ENCODE data around the gene ATRN. TPM values are rescaled to one million over a fixed set of nuclear protein-coding genes. Genes with fewer than 3 reads are reported as not detected.

The ATRN gene
- total and polyA plus RNA-seq, 2 experiments from 2014 or later: 14.7 to 71.1 TPM

- no peaks in the 10 kb centered on the region for H3K27me3 ChIP-seq
- H3K9me3 ChIP-seq (ENCODE audit: low read depth): no peaks in the 10 kb centered on the region
- no peak for DNase-seq (ENCODE audit: low spot score)
- H3K4me3 ChIP-seq: no peak overlapping the region
- no peak overlapping the region for H3K4me2 ChIP-seq
- no peaks in the 10 kb centered on the region for H3K79me2 ChIP-seq
- WGBS (ENCODE audit: low lambda C conversion rate, missing lambda C conversion rate): 97% methylated on average over 14 of the region's 14 CpGs
- H3K4me1 ChIP-seq (ENCODE audit: insufficient read depth): no peaks in the 10 kb centered on the region
- no peak overlapping the region for H3K27ac ChIP-seq
- no peak overlapping the region for H2AFZ ChIP-seq
- TF ChIP-seq EZH2 (IDR thresholded peaks at IDR 0.05; ENCODE audit: borderline replicate concordance): no peak
- no peak for TF ChIP-seq EZH2phosphoT487 (IDR thresholded peaks at IDR 0.05; ENCODE audit: low read depth, severe bottlenecking, unreplicated experiment)
- no peak for TF ChIP-seq CTCF (IDR thresholded peaks at IDR 0.05; ENCODE audit: poor library complexity)
- no peaks in the 10 kb centered on the region for H3K36me3 ChIP-seq (replicated peaks; ENCODE audit: insufficient read depth, low read depth)
- H4K20me1 ChIP-seq (ENCODE audit: insufficient read depth, poor library complexity, severe bottlenecking): no peaks in the 10 kb centered on the region
- H3K9me2 ChIP-seq (replicated peaks; ENCODE audit: insufficient read depth): no peaks in the 10 kb centered on the region
Observed at GRCh38 chr20:3430376-3431069, 40.3 kb upstream of the ATRN start.

- Histone ChIP-seq H3K9me3 (ENCODE audit: low read depth) (no peaks in the 10 kb centered on the region), H4K20me1 (ENCODE audit: insufficient read depth, poor library complexity, severe bottlenecking) (no peaks in the 10 kb centered on the region), H2AFZ (no peak overlapping the region), H3K9me2 (replicated peaks; ENCODE audit: insufficient read depth) (no peaks in the 10 kb centered on the region), H3K36me3 (replicated peaks; ENCODE audit: insufficient read depth, low read depth) (no peaks in the 10 kb centered on the region), H3K4me1 (ENCODE audit: insufficient read depth) (no peaks in the 10 kb centered on the region), H3K4me2 (no peak overlapping the region), H3K27me3 (no peaks in the 10 kb centered on the region), H3K27ac (no peak overlapping the region), H3K79me2 (no peaks in the 10 kb centered on the region), H3K4me3 (no peak overlapping the region)
- WGBS (ENCODE audit: low lambda C conversion rate, missing lambda C conversion rate): 95% methylated on average over 4 of the region's 4 CpGs
- no peak for DNase-seq (ENCODE audit: low spot score)
- TF ChIP-seq EZH2phosphoT487 (IDR thresholded peaks at IDR 0.05; ENCODE audit: low read depth, severe bottlenecking, unreplicated experiment) (no peak), EZH2 (IDR thresholded peaks at IDR 0.05; ENCODE audit: borderline replicate concordance) (no peak), CTCF (IDR thresholded peaks at IDR 0.05; ENCODE audit: poor library complexity) (no peak)
Observed at GRCh38 chr20:3431109-3431508, 39.7 kb upstream of the ATRN start.

DNA sequence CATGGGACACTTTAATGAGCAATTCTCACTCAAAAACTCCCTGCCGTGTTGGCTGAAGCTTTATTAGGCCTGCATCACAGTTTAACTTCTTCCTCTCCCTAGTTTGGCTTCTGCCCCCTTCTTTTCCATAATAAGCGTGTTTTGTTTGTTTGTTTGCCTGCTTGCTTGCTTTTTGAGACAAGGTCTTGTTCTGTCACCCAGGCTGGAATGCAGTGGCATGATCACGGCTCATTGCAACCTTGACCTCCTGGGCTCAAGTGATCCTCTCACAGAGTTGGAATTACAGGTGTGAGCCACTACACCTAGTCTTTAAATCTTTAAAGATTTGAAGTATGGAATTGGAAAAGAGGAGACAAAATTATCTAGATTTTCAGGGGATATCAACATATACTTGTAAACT, 38.0 kb upstream of the ATRN start:
- Histone ChIP-seq H3K4me3 (no peak overlapping the region), H3K27me3 (no peaks in the 10 kb centered on the region), H3K9me3 (ENCODE audit: low read depth) (no peaks in the 10 kb centered on the region), H3K27ac (no peak overlapping the region), H4K20me1 (ENCODE audit: insufficient read depth, poor library complexity, severe bottlenecking) (no peaks in the 10 kb centered on the region), H3K4me2 (no peak overlapping the region), H3K9me2 (replicated peaks; ENCODE audit: insufficient read depth) (no peaks in the 10 kb centered on the region), H2AFZ (no peak overlapping the region), H3K79me2 (no peaks in the 10 kb centered on the region), H3K4me1 (ENCODE audit: insufficient read depth) (no peaks in the 10 kb centered on the region), H3K36me3 (replicated peaks; ENCODE audit: insufficient read depth, low read depth) (no peaks in the 10 kb centered on the region)
- no peak for TF ChIP-seq EZH2 (IDR thresholded peaks at IDR 0.05; ENCODE audit: borderline replicate concordance)
- 80% methylated on average over 3 of the region's 3 CpGs for WGBS (ENCODE audit: low lambda C conversion rate, missing lambda C conversion rate)
- DNase-seq (ENCODE audit: low spot score): no peak

- Histone ChIP-seq H3K4me3 (no peak overlapping the region), H2AFZ (no peak overlapping the region), H3K4me2 (no peak overlapping the region), H3K36me3 (replicated peaks; ENCODE audit: insufficient read depth, low read depth) (no peaks in the 10 kb centered on the region), H3K27me3 (no peaks in the 10 kb centered on the region), H3K79me2 (no peaks in the 10 kb centered on the region), H3K9me2 (replicated peaks; ENCODE audit: insufficient read depth) (no peaks in the 10 kb centered on the region), H3K9me3 (ENCODE audit: low read depth) (no peaks in the 10 kb centered on the region), H3K27ac (no peak overlapping the region), H4K20me1 (ENCODE audit: insufficient read depth, poor library complexity, severe bottlenecking) (no peaks in the 10 kb centered on the region), H3K4me1 (ENCODE audit: insufficient read depth) (no peaks in the 10 kb centered on the region)
- 89% methylated on average over 3 of the region's 3 CpGs for WGBS (ENCODE audit: low lambda C conversion rate, missing lambda C conversion rate)
- no peak for TF ChIP-seq CTCF (IDR thresholded peaks at IDR 0.05; ENCODE audit: poor library complexity)
- no peak for TF ChIP-seq EZH2phosphoT487 (IDR thresholded peaks at IDR 0.05; ENCODE audit: low read depth, severe bottlenecking, unreplicated experiment)
- no peak for TF ChIP-seq EZH2 (IDR thresholded peaks at IDR 0.05; ENCODE audit: borderline replicate concordance)
- DNase-seq (ENCODE audit: low spot score): no peak
Observed at GRCh38 chr20:3433744-3434143, 37.1 kb upstream of the ATRN start.

Data from hepatocyte (in vitro differentiated cells).